ENCODE measurements around the gene TEX2. TPM values are rescaled to one million over a fixed set of nuclear protein-coding genes. Genes with fewer than 3 reads are reported as not detected.

Gene TEX2
- polyA plus RNA-seq, 3 donors: 6.5 to 8.7 (median 7.8) TPM

DNA sequence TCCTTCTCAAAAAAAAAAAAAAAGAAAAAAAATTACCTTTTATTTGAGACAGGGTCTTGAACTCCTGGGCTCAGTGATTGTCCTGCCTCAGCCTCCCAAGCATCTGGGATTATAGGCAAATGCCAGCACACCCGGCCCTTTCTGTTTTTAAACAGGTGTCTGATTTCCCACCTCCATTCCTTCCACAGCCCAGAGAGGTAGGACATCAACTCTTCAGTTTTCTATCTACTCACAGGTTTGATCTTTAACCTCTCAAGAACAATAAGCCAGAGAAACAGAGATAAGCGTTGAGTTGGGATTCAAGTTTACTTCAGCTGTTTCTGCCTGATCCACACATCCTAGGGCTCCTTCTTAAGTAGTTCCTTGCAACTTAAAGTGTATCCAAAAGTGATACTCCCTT lies 41.5 kb upstream of the TEX2 start:
- Histone ChIP-seq H3K36me3 (replicated peaks in 1 of 2; ENCODE audit: control insufficient read depth in 1 of 2, insufficient read depth in 2 of 2, low read length in 2 of 2) (no peaks in the 10 kb centered on the region), H3K9me3 (replicated peaks in 1 of 2; ENCODE audit: control insufficient read depth in 1 of 2, insufficient read depth in 1 of 2, low read length in 2 of 2) (no peaks in the 10 kb centered on the region), H3K79me2 (ENCODE audit: insufficient read depth, low read length) (no peaks in the 10 kb centered on the region), H2AFZ (ENCODE audit: insufficient read depth, low read depth, low read length, poor library complexity, severe bottlenecking) (no peak overlapping the region), H3K4me2 (replicated peaks; ENCODE audit: extremely low read depth, low read length, poor library complexity, severe bottlenecking) (no peak overlapping the region), H3K27me3 (ENCODE audit: control insufficient read depth in 2 of 2, insufficient read depth in 2 of 2, low read length in 2 of 2) (no peaks in the 10 kb centered on the region), H3K4me1 (ENCODE audit: control insufficient read depth in 1 of 2, insufficient read depth in 2 of 2, low read length in 2 of 2) (peaks cover 12 to 17% of the 10 kb centered on the region in 2 donors), H3K9ac (ENCODE audit: insufficient read depth, low read length, poor library complexity, severe bottlenecking) (no peak overlapping the region), H3K27ac (ENCODE audit: low read depth in 1 of 2, low read length in 2 of 2) (no peak overlapping the region), H4K20me1 (ENCODE audit: insufficient read depth, low read length) (no peaks in the 10 kb centered on the region), H3K4me3 (replicated peaks in 1 of 3; ENCODE audit: low read depth in 2 of 3, low read length in 3 of 3) (no peak overlapping the region)
- WGBS (ENCODE audit: insufficient coverage): 100% methylated on average over 1 of the region's 2 CpGs
- Mint-ChIP-seq H3K27ac (no peak overlapping the region), H3K4me1 (peaks cover 24% of the 10 kb centered on the region), H3K9me3 (no peaks in the 10 kb centered on the region), H3K27me3 (ENCODE audit: low read depth in 3 of 3) (no peaks in the 10 kb centered on the region), H3K4me3 (no peak overlapping the region), H3K36me3 (no peaks in the 10 kb centered on the region)
- intact Hi-C loops (cut with micrococcal nuclease): loop anchor here in 1 of 2 donors (10.0 kb wide), 1 partner anchor 190 kb away; the partner anchor contains the start of gene POLG2
- no peak for DNase-seq
- no peak for TF ChIP-seq CTCF (IDR thresholded peaks at IDR 0.05)

- whole genome bisulfite sequencing (ENCODE audit: insufficient coverage): 97% methylated on average over 8 of the region's 8 CpGs
- no peak for DNase-seq
- Histone ChIP-seq H3K9me3 (replicated peaks in 1 of 2; ENCODE audit: control insufficient read depth in 1 of 2, insufficient read depth in 1 of 2, low read length in 2 of 2) (no peaks in the 10 kb centered on the region), H3K27ac (ENCODE audit: low read depth in 1 of 2, low read length in 2 of 2) (no peak overlapping the region), H4K20me1 (ENCODE audit: insufficient read depth, low read length) (no peaks in the 10 kb centered on the region), H3K27me3 (ENCODE audit: control insufficient read depth in 2 of 2, insufficient read depth in 2 of 2, low read length in 2 of 2) (no peaks in the 10 kb centered on the region), H3K4me1 (ENCODE audit: control insufficient read depth in 1 of 2, insufficient read depth in 2 of 2, low read length in 2 of 2) (peaks cover 12 to 17% of the 10 kb centered on the region in 2 donors), H3K79me2 (ENCODE audit: insufficient read depth, low read length) (no peaks in the 10 kb centered on the region), H3K4me3 (replicated peaks in 1 of 3; ENCODE audit: low read depth in 2 of 3, low read length in 3 of 3) (no peak overlapping the region), H3K9ac (ENCODE audit: insufficient read depth, low read length, poor library complexity, severe bottlenecking) (no peak overlapping the region), H3K36me3 (replicated peaks in 1 of 2; ENCODE audit: control insufficient read depth in 1 of 2, insufficient read depth in 2 of 2, low read length in 2 of 2) (no peaks in the 10 kb centered on the region), H3K4me2 (replicated peaks; ENCODE audit: extremely low read depth, low read length, poor library complexity, severe bottlenecking) (no peak overlapping the region), H2AFZ (ENCODE audit: insufficient read depth, low read depth, low read length, poor library complexity, severe bottlenecking) (no peak overlapping the region)
- Mint-ChIP-seq H3K36me3 (no peaks in the 10 kb centered on the region), H3K27me3 (ENCODE audit: low read depth in 3 of 3) (peaks cover 0 to 3% (median 2%) of the 10 kb centered on the region in 3 donors), H3K4me3 (no peak overlapping the region), H3K27ac (no peak overlapping the region), H3K4me1 (peaks cover 14% of the 10 kb centered on the region), H3K9me3 (no peaks in the 10 kb centered on the region)
- TF ChIP-seq CTCF (IDR thresholded peaks at IDR 0.05): no peak
- intact Hi-C loops (cut with micrococcal nuclease): loop anchor here in 1 of 2 donors (10.0 kb wide), 1 partner anchor 194 kb away; the partner anchor contains the start of gene POLG2
These were observed 37.6 kb upstream of the TEX2 start for GRCh38 chr17:64300699-64300965.

Measured in CD14-positive monocyte (primary cell).